GM19025 (cell line): ENCODE measurements around the gene CLIP1.

Source experiments
- ATAC-seq: cut with Tn5 transposase; IDR thresholded peaks from one replicate; pipeline ENCODE4 v1.9.1; 2021; ENCODE audit warnings: mild to moderate bottlenecking, low read depth, moderate library complexity; ENCODE audit not compliant: unreplicated experiment

CLIP1 gene

GRCh38 chr12:122322501-122322900 is 100.0 kb downstream of the CLIP1 start:
- no peak for ATAC-seq

- ATAC-seq = no peak
Measured at GRCh38 chr12:122318607-122319605, 103.6 kb downstream of the CLIP1 start.

- ATAC-seq = no peak
Measured at GRCh38 chr12:122312926-122313325, 109.5 kb downstream of the CLIP1 start.

GRCh38 chr12:122311696-122312095 is 110.8 kb downstream of the CLIP1 start:
- ATAC-seq = no peak

GRCh38 chr12:122310626-122311333 is 111.7 kb downstream of the CLIP1 start:
- ATAC-seq = no peak

GRCh38 chr12:122309564-122310121 is 112.8 kb downstream of the CLIP1 start:
- no peak for ATAC-seq

- no peak for ATAC-seq
Measured at GRCh38 chr12:122308811-122309210, 113.7 kb downstream of the CLIP1 start.

GRCh38 chr12:122306407-122306806 is 116.1 kb downstream of the CLIP1 start:
- no peak for ATAC-seq

GRCh38 chr12:122304924-122305323 is 117.5 kb downstream of the CLIP1 start:
- ATAC-seq = no peak

- ATAC-seq = no peak
Measured at GRCh38 chr12:122303068-122303467, 119.4 kb downstream of the CLIP1 start.

GRCh38 chr12:122298071-122298748 is 124.3 kb downstream of the CLIP1 start:
- ATAC-seq = no peak

- ATAC-seq = no peak
Measured at GRCh38 chr12:122297494-122297893, 125.0 kb downstream of the CLIP1 start.

GRCh38 chr12:122295877-122296276 is 126.6 kb downstream of the CLIP1 start:
- ATAC-seq = no peak

- peak; percentile 84 for ATAC-seq
Measured at GRCh38 chr12:122293081-122293480, 129.4 kb downstream of the CLIP1 start.

- ATAC-seq = no peak
Measured at GRCh38 chr12:122291431-122291830, 131.0 kb downstream of the CLIP1 start.

GRCh38 chr12:122283680-122284079 is 138.8 kb downstream of the CLIP1 start:
- ATAC-seq = no peak

GRCh38 chr12:122282061-122282460 is 140.4 kb downstream of the CLIP1 start:
- ATAC-seq = no peak

GRCh38 chr12:122276242-122276641 is 146.2 kb downstream of the CLIP1 start:
- no peak for ATAC-seq

- no peak for ATAC-seq
Measured at GRCh38 chr12:122275459-122275858, 147.0 kb downstream of the CLIP1 start.

- ATAC-seq = peak; percentile 84
Measured at GRCh38 chr12:122266230-122266901, 156.1 kb downstream of the CLIP1 start, which contains the start of gene VPS33A. Gene VPS33A (minus strand): TSS chr12:122266494. CDS start chr12:122266408, 86 bp downstream.
